B cell (primary cell): ENCODE data around the gene NAP1L1.

Source experiments
- CTCF ChIP-seq: fragments of 200-600 bp; IDR thresholded peaks from one replicate; pipeline ENCODE4 v1.8.0; 2022; ENCODE audit warnings: antibody characterized with exemption, mild to moderate bottlenecking
- EZH2 ChIP-seq: IDR thresholded peaks from 2 replicates; pipeline ENCODE4 v1.6.1; 2012; ENCODE audit warnings: borderline replicate concordance, low read depth, mild to moderate bottlenecking, moderate library complexity, low read length; ENCODE audit not compliant: insufficient read depth, poor library complexity, severe bottlenecking

- TF ChIP-seq EZH2 (no peak), CTCF (no peak)
Measured at GRCh38 chr12:76002598-76003354, 81.7 kb downstream of the NAP1L1 start.
